ENCODE measurements around the gene CRIP3. TPM values are rescaled to one million over a fixed set of nuclear protein-coding genes. Genes with fewer than 3 reads are reported as not detected.

CRIP3 gene
- total RNA-seq, 1 donor, result 0.84 TPM

GRCh38 chr6:43299338-43300293 lies 9.0 kb downstream of the CRIP3 start:
- H3K9me3 ChIP-seq (ENCODE audit: low read depth, low read length), result no peaks in the 10 kb centered on the region
- H3K4me1 ChIP-seq (ENCODE audit: insufficient read depth, low read length), result no peaks in the 10 kb centered on the region
- H3K4me3 ChIP-seq (ENCODE audit: low read length), result no peak overlapping the region
- H3K27me3 ChIP-seq (ENCODE audit: insufficient read depth, low read length), result no peaks in the 10 kb centered on the region

- H3K4me3 ChIP-seq (ENCODE audit: low read length), result no peak overlapping the region
- no peaks in the 10 kb centered on the region for H3K9me3 ChIP-seq (ENCODE audit: low read depth, low read length)
- H3K27me3 ChIP-seq (ENCODE audit: insufficient read depth, low read length), result no peaks in the 10 kb centered on the region
- no peaks in the 10 kb centered on the region for H3K4me1 ChIP-seq (ENCODE audit: insufficient read depth, low read length)
Measured at GRCh38 chr6:43298565-43299337, 9.9 kb downstream of the CRIP3 start.

GRCh38 chr6:43297644-43298564 lies 10.7 kb downstream of the CRIP3 start, which contains the start of gene SLC22A7:
Gene SLC22A7, plus strand, starts transcription at chr6:43298260. Its CDS starts 99 bp downstream, at chr6:43298359.
- H3K4me3 ChIP-seq (ENCODE audit: low read length), result no peak within 1 kb of the TSS
- no peaks in the 10 kb centered on the region for H3K27me3 ChIP-seq (ENCODE audit: insufficient read depth, low read length)
- no peaks in the 10 kb centered on the region for H3K4me1 ChIP-seq (ENCODE audit: insufficient read depth, low read length)
- H3K9me3 ChIP-seq (ENCODE audit: low read depth, low read length), result no peaks in the 10 kb centered on the region

- H3K4me3 ChIP-seq (ENCODE audit: low read length), result no peak overlapping the region
- H3K4me1 ChIP-seq (ENCODE audit: insufficient read depth, low read length), result no peaks in the 10 kb centered on the region
- no peaks in the 10 kb centered on the region for H3K9me3 ChIP-seq (ENCODE audit: low read depth, low read length)
- H3K27me3 ChIP-seq (ENCODE audit: insufficient read depth, low read length), result no peaks in the 10 kb centered on the region
Measured at GRCh38 chr6:43296780-43297497, 11.7 kb downstream of the CRIP3 start.

GRCh38 chr6:43295456-43295855 lies 13.2 kb downstream of the CRIP3 start:
- H3K9me3 ChIP-seq (ENCODE audit: low read depth, low read length), result no peaks in the 10 kb centered on the region
- no peaks in the 10 kb centered on the region for H3K4me1 ChIP-seq (ENCODE audit: insufficient read depth, low read length)
- no peak overlapping the region for H3K4me3 ChIP-seq (ENCODE audit: low read length)

GRCh38 chr6:43294536-43294935 lies 14.1 kb downstream of the CRIP3 start:
- Histone ChIP-seq H3K4me1 (ENCODE audit: insufficient read depth, low read length) (no peaks in the 10 kb centered on the region), H3K9me3 (ENCODE audit: low read depth, low read length) (no peaks in the 10 kb centered on the region), H3K4me3 (ENCODE audit: low read length) (no peak overlapping the region), H3K27me3 (ENCODE audit: insufficient read depth, low read length) (no peaks in the 10 kb centered on the region)

More at GRCh38 chr6:43295456-43295855, 13.2 kb downstream of the CRIP3 start:
- H3K27me3 ChIP-seq (ENCODE audit: insufficient read depth, low read length), result no peaks in the 10 kb centered on the region

- Histone ChIP-seq H3K4me3 (ENCODE audit: low read length) (no peak overlapping the region), H3K9me3 (ENCODE audit: low read depth, low read length) (no peaks in the 10 kb centered on the region), H3K4me1 (ENCODE audit: insufficient read depth, low read length) (no peaks in the 10 kb centered on the region), H3K27me3 (ENCODE audit: insufficient read depth, low read length) (no peaks in the 10 kb centered on the region)
Measured at GRCh38 chr6:43293698-43294097, 14.9 kb downstream of the CRIP3 start.

GRCh38 chr6:43292763-43293318 lies 15.8 kb downstream of the CRIP3 start:
- H3K27me3 ChIP-seq (ENCODE audit: insufficient read depth, low read length), result no peaks in the 10 kb centered on the region

GRCh38 chr6:43292341-43292740 lies 16.3 kb downstream of the CRIP3 start:
- Histone ChIP-seq H3K4me1 (ENCODE audit: insufficient read depth, low read length) (no peaks in the 10 kb centered on the region), H3K9me3 (ENCODE audit: low read depth, low read length) (no peaks in the 10 kb centered on the region), H3K4me3 (ENCODE audit: low read length) (no peak overlapping the region), H3K27me3 (ENCODE audit: insufficient read depth, low read length) (no peaks in the 10 kb centered on the region)

More at GRCh38 chr6:43292763-43293318, 15.8 kb downstream of the CRIP3 start:
- Histone ChIP-seq H3K9me3 (ENCODE audit: low read depth, low read length) (no peaks in the 10 kb centered on the region), H3K4me1 (ENCODE audit: insufficient read depth, low read length) (no peaks in the 10 kb centered on the region), H3K4me3 (ENCODE audit: low read length) (no peak overlapping the region)

GRCh38 chr6:43291708-43292107 lies 16.9 kb downstream of the CRIP3 start:
- Histone ChIP-seq H3K27me3 (ENCODE audit: insufficient read depth, low read length) (no peaks in the 10 kb centered on the region), H3K4me1 (ENCODE audit: insufficient read depth, low read length) (no peaks in the 10 kb centered on the region), H3K4me3 (ENCODE audit: low read length) (no peak overlapping the region), H3K9me3 (ENCODE audit: low read depth, low read length) (no peaks in the 10 kb centered on the region)

- Histone ChIP-seq H3K27me3 (ENCODE audit: insufficient read depth, low read length) (no peaks in the 10 kb centered on the region), H3K4me3 (ENCODE audit: low read length) (no peak overlapping the region), H3K4me1 (ENCODE audit: insufficient read depth, low read length) (no peaks in the 10 kb centered on the region), H3K9me3 (ENCODE audit: low read depth, low read length) (no peaks in the 10 kb centered on the region)
Measured at GRCh38 chr6:43290905-43291355, 17.7 kb downstream of the CRIP3 start.

GRCh38 chr6:43290339-43290904 lies 18.2 kb downstream of the CRIP3 start:
- Histone ChIP-seq H3K9me3 (ENCODE audit: low read depth, low read length) (no peaks in the 10 kb centered on the region), H3K27me3 (ENCODE audit: insufficient read depth, low read length) (peaks cover 5% of the 10 kb centered on the region), H3K4me3 (ENCODE audit: low read length) (no peak overlapping the region), H3K4me1 (ENCODE audit: insufficient read depth, low read length) (no peaks in the 10 kb centered on the region)

Data from mononuclear cell (primary cell).